ENCODE results near the gene L3MBTL2.

GRCh38 chr22:41242396-41243117 lies 37.4 kb downstream of the L3MBTL2 start:
- TF ChIP-seq REST (IDR thresholded peaks at IDR 0.05; ENCODE audit: low read depth) (no peak), CEBPB (IDR thresholded peaks at IDR 0.05) (no peak)
